Loucy (cell line): ENCODE results near the gene TGFBR3.

Experiments
- H2AFZ ChIP-seq: fragments of 200-600 bp; sonication (generic); 2 replicates; pipeline ENCODE4 v1.6.0; 2016; ENCODE audit warnings: antibody characterized with exemption, mild to moderate bottlenecking, low read length, moderate library complexity
- H3F3A ChIP-seq: fragments of 200-600 bp; 2 replicates; pipeline ENCODE4 v1.6.0; 2016; ENCODE audit warnings: antibody characterized with exemption, low read depth, mild to moderate bottlenecking
- H3K27me3 ChIP-seq: fragments of 200-600 bp; sonication (generic); 2 replicates; pipeline ENCODE4 v1.6.1; 2014; ENCODE audit warnings: low read length, mild to moderate bottlenecking; ENCODE audit not compliant: insufficient read depth, poor library complexity, severe bottlenecking
- H3K36me3 ChIP-seq: fragments of 200-600 bp; sonication (generic); 2 replicates; pipeline ENCODE4 v1.6.1; 2016; ENCODE audit warnings: low read length; ENCODE audit not compliant: insufficient read depth
- H3K4me1 ChIP-seq: fragments of 200-600 bp; sonication (generic); 2 replicates; pipeline ENCODE4 v1.5.1; 2014; ENCODE audit warnings: low read length, mild to moderate bottlenecking; ENCODE audit not compliant: insufficient read depth, poor library complexity, severe bottlenecking
- H3K4me2 ChIP-seq: fragments of 200-600 bp; sonication (generic); 2 replicates; pipeline ENCODE4 v1.6.0; 2014; ENCODE audit warnings: antibody characterized with exemption, low read length, low read depth, mild to moderate bottlenecking; ENCODE audit not compliant: poor library complexity, severe bottlenecking
- H3K4me3 ChIP-seq: fragments of 200-600 bp; sonication (generic); 2 replicates; pipeline ENCODE4 v1.5.1; 2014; ENCODE audit warnings: low read length, mild to moderate bottlenecking, mixed read lengths; ENCODE audit not compliant: poor library complexity, severe bottlenecking
- H3K79me2 ChIP-seq: fragments of 200-600 bp; sonication (generic); 2 replicates; pipeline ENCODE4 v1.6.1; 2014; ENCODE audit warnings: low read length; ENCODE audit not compliant: insufficient read depth
- H3K9ac ChIP-seq: fragments of 200-600 bp; sonication (generic); 2 replicates; pipeline ENCODE4 v1.6.0; 2014; ENCODE audit warnings: mild to moderate bottlenecking, low read depth, low read length, moderate library complexity; ENCODE audit not compliant: poor library complexity, severe bottlenecking
- H3K9me2 ChIP-seq: fragments of 200-600 bp; sonication (generic); replicated peaks from 2 replicates; pipeline ENCODE4 v1.6.1; 2016; ENCODE audit warnings: low read depth, low read length, mixed read lengths
- H3K9me3 ChIP-seq: fragments of 200-600 bp; sonication (generic); 2 replicates; pipeline ENCODE4 v1.6.1; 2014; ENCODE audit warnings: mild to moderate bottlenecking, antibody characterized with exemption, low read length, low read depth; ENCODE audit not compliant: insufficient read depth
- H4K20me1 ChIP-seq: fragments of 200-600 bp; sonication (generic); 2 replicates; pipeline ENCODE4 v1.6.0; 2014; ENCODE audit warnings: antibody characterized with exemption, low read length, mild to moderate bottlenecking; ENCODE audit not compliant: insufficient read depth, poor library complexity, severe bottlenecking
- EZH2phosphoT487 ChIP-seq: fragments of 200-600 bp; IDR thresholded peaks from 2 replicates; pipeline ENCODE4 v1.6.1; 2018; ENCODE audit warnings: antibody characterized with exemption, mild to moderate bottlenecking, moderate library complexity, borderline replicate concordance
- TF ChIP-seq, protein P1 (sequence below): fragments of 200-600 bp; sonication (generic); conservative IDR thresholded peaks from 2 replicates; pipeline ENCODE4 v1.5.1; 2014; ENCODE audit warnings: mild to moderate bottlenecking, antibody characterized with exemption, low read length

Gene TGFBR3

DNA sequence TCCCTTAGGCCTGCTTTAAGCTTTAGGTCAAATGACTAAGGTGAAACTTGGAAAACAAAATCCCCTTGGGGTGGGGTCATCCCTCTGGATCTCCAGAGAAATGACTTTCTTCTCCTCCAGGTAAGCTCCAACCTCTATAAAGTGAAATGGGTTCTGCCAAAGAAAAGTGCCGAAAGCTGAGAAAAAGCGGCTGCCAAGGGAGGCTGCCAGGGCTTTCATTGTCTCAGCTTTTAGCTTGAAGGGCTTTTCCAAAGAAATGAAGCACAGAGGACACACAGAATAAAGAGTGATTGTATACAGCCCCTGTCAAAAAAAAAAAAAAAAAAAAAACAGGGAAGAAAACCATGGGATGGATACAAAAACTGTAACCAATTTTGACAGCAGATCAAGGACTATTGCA lies 126.9 kb downstream of the TGFBR3 start:
- TF ChIP-seq, protein P1, sequence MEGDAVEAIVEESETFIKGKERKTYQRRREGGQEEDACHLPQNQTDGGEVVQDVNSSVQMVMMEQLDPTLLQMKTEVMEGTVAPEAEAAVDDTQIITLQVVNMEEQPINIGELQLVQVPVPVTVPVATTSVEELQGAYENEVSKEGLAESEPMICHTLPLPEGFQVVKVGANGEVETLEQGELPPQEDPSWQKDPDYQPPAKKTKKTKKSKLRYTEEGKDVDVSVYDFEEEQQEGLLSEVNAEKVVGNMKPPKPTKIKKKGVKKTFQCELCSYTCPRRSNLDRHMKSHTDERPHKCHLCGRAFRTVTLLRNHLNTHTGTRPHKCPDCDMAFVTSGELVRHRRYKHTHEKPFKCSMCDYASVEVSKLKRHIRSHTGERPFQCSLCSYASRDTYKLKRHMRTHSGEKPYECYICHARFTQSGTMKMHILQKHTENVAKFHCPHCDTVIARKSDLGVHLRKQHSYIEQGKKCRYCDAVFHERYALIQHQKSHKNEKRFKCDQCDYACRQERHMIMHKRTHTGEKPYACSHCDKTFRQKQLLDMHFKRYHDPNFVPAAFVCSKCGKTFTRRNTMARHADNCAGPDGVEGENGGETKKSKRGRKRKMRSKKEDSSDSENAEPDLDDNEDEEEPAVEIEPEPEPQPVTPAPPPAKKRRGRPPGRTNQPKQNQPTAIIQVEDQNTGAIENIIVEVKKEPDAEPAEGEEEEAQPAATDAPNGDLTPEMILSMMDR: no peak
- TF ChIP-seq EZH2phosphoT487: no peak
- Histone ChIP-seq H3K36me3 (no peaks in the 10 kb centered on the region), H3F3A (no peaks in the 10 kb centered on the region), H3K9me2 (no peaks in the 10 kb centered on the region), H4K20me1 (no peaks in the 10 kb centered on the region), H3K9me3 (no peaks in the 10 kb centered on the region), H3K27me3 (no peaks in the 10 kb centered on the region), H3K9ac (no peak overlapping the region), H3K79me2 (no peaks in the 10 kb centered on the region), H3K4me1 (no peaks in the 10 kb centered on the region), H2AFZ (no peak overlapping the region), H3K4me3 (no peak overlapping the region), H3K4me2 (no peak overlapping the region)

DNA sequence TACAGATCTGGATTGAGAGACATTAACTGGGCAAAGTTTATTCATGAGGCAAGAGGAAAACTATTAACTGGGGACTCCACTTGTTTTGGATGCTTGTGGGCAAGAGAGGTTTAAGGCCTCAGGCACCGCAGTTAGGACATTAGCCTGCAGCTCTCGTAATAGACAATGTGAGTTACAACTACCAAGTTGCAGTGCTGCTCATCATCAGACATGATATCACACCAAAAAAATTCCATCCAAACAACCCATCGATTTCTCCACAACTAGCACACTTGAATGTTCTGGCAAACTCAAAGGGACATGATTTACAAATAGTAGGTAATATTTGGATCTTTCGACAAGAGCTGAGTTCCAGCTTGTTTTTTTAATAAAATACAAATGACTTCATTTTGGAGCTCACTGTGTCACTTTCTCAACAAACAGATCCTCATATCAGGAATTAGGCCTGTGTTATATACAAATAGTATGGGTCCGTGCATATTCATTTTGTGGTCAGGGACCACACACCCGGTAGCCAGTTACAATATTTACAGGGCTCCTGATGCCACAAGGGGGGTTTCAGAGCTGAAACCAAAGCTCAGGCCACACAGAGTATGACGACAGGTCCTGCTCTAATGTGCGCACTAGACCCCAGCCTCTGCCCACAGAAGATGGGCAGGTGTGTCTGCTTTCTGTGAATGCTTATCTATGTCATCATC lies 128.0 kb downstream of the TGFBR3 start:
- Histone ChIP-seq H4K20me1 (no peaks in the 10 kb centered on the region), H3K36me3 (no peaks in the 10 kb centered on the region), H3K79me2 (no peaks in the 10 kb centered on the region), H3K4me3 (no peak overlapping the region), H3F3A (no peaks in the 10 kb centered on the region), H3K4me2 (no peak overlapping the region), H3K9me2 (no peaks in the 10 kb centered on the region), H3K9ac (no peak overlapping the region), H2AFZ (no peak overlapping the region), H3K9me3 (no peaks in the 10 kb centered on the region), H3K27me3 (no peaks in the 10 kb centered on the region), H3K4me1 (no peaks in the 10 kb centered on the region)
- no peak for TF ChIP-seq EZH2phosphoT487
- TF ChIP-seq, protein P1: no peak

DNA sequence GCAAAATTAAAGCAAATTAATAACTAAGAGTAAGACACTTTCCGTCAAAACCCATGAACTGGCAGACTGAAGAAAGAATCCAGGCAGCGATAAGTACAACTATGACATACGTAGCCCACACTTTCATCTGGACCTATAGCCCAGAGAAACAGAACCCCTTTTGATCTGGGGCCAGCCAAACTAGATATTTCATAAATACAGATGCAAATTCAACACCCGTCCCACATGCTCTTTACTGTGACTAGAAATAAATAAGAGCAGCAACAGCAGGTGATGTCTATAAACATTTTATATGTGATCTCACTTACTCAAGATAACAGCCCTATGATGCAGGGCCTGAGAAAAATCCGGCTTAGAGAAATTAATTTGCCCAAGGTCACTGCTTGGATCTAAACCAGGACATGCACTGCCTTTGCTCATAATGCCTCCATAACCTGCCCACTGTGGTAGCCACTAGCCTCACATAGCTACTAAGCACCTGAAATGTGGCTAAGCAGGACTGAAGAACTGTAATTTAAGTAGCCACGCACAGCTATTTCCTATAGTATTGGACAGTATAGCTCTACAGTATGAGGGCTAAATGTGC lies 130.2 kb downstream of the TGFBR3 start:
- Histone ChIP-seq H3K9ac (no peak overlapping the region), H3K4me2 (no peak overlapping the region), H3K9me2 (no peaks in the 10 kb centered on the region), H3K4me3 (no peak overlapping the region), H4K20me1 (no peaks in the 10 kb centered on the region), H3K79me2 (no peaks in the 10 kb centered on the region), H3K36me3 (no peaks in the 10 kb centered on the region), H3K27me3 (no peaks in the 10 kb centered on the region), H3K9me3 (no peaks in the 10 kb centered on the region), H2AFZ (no peak overlapping the region), H3K4me1 (no peaks in the 10 kb centered on the region), H3F3A (no peaks in the 10 kb centered on the region)
- TF ChIP-seq EZH2phosphoT487: no peak
- TF ChIP-seq, protein P1: no peak
